Activated CD4-positive, alpha-beta memory T cell treated with anti-CD3 and anti-CD28 coated beads, Interleukin-2, amount 10 ng/mL, durations not matched to agents 7 days and 5 days (primary cell): ENCODE measurements around the gene PEX19. TPM values are rescaled to one million over a fixed set of nuclear protein-coding genes. Genes with fewer than 3 reads are reported as not detected.
"Not testable (repeated sequence)": the region's sequence is repeated elsewhere in the genome, so short reads cannot be mapped to it uniquely, and the experiment has no call there.

Source experiments
- CTCF ChIA-PET: fragments of 350-600 bp; sonication (Branson Sonifier 250); formaldehyde crosslinking; loops from one replicate; lab custom pipeline; 2021; ENCODE audit warnings: antibody characterized with exemption, inconsistent platforms; lab: Charles Lee
- POLR2A ChIA-PET: fragments of 350-600 bp; sonication (Branson Sonifier 250); formaldehyde crosslinking; loops from one replicate; lab custom pipeline; 2021; ENCODE audit warnings: antibody characterized with exemption; lab: Charles Lee
- DNase-seq: peaks from one replicate; pipeline ENCODE4 v3.0.0-alpha.2; 2020
- H3K27ac Mint-ChIP-seq: one replicate; pipeline ENCODE4 v1.8.0; 2021; ENCODE audit warnings: mild to moderate bottlenecking, mixed read lengths
- H3K27me3 Mint-ChIP-seq: one replicate; pipeline ENCODE4 v1.8.0; 2021; ENCODE audit warnings: mixed read lengths
- H3K36me3 Mint-ChIP-seq: one replicate; pipeline ENCODE4 v1.8.0; 2021; ENCODE audit warnings: low read depth, mixed read lengths
- H3K4me1 Mint-ChIP-seq: one replicate; pipeline ENCODE4 v1.8.0; 2021; ENCODE audit warnings: mixed read lengths
- H3K4me3 Mint-ChIP-seq: one replicate; pipeline ENCODE4 v1.8.0; 2021; ENCODE audit warnings: mild to moderate bottlenecking, mixed read lengths
- H3K9me3 Mint-ChIP-seq: one replicate; pipeline ENCODE4 v1.8.0; 2021; ENCODE audit warnings: mixed read lengths
- total RNA-seq, 2 experiments: library from RNA; stranded (reverse); gene quantifications; one replicate each; pipeline ENCODE4 v1.2.3, GENCODE V29; 2021

PEX19 gene
- total RNA-seq, 2 experiments from 2014 or later = 53.8 to 60.8 TPM

GRCh38 chr1:160300173-160300572, 15.2 kb upstream of the PEX19 start:
- ChIA-PET CTCF (interaction anchor here (0.7 to 2.6 kb wide), 3 partner anchors 8 to 48 kb away, joined by 3 to 16 read pairs (median 4); no protein-coding TSS in a partner anchor), POLR2A (no interaction called here)
- Mint-ChIP-seq H3K27ac (no peak overlapping the region), H3K4me1 (no peaks in the 10 kb centered on the region), H3K4me3 (no peak overlapping the region), H3K36me3 (peaks cover 61% of the 10 kb centered on the region), H3K9me3 (no peaks in the 10 kb centered on the region), H3K27me3 (no peaks in the 10 kb centered on the region)
- no peak for DNase-seq

- ChIA-PET POLR2A (no interaction called here), CTCF (interaction anchor here (0.5 kb wide), 1 partner anchor 128 kb away, joined by 3 read pairs; no protein-coding TSS in a partner anchor)
- H3K27ac Mint-ChIP-seq = no peak overlapping the region
- no peak for DNase-seq
- H3K9me3 Mint-ChIP-seq = no peaks in the 10 kb centered on the region
- no peak overlapping the region for H3K4me3 Mint-ChIP-seq
- H3K36me3 Mint-ChIP-seq = peaks cover 84% of the 10 kb centered on the region
- no peaks in the 10 kb centered on the region for H3K27me3 Mint-ChIP-seq
- no peaks in the 10 kb centered on the region for H3K4me1 Mint-ChIP-seq
These were observed 11.1 kb upstream of the PEX19 start for GRCh38 chr1:160296036-160296435.

GRCh38 chr1:160293020-160293968, 8.4 kb upstream of the PEX19 start:
- Mint-ChIP-seq H3K27ac (no peak overlapping the region), H3K4me1 (no peaks in the 10 kb centered on the region), H3K36me3 (peaks cover 90% of the 10 kb centered on the region), H3K9me3 (no peaks in the 10 kb centered on the region), H3K4me3 (no peak overlapping the region), H3K27me3 (no peaks in the 10 kb centered on the region)
- DNase-seq = no peak
- CTCF ChIA-PET = interaction anchor here (0.9 to 5.6 kb wide), 15 partner anchors 8 to 192 kb away, joined by 3 to 68 read pairs (median 12); partner anchors contain the start of genes CASQ1 and DCAF8
- POLR2A ChIA-PET = interaction anchor here (0.8 to 1.8 kb wide), 2 partner anchors 8 to 192 kb away, joined by 3 to 5 read pairs; partner anchors contain the start of gene PEX19

GRCh38 chr1:160291248-160292220, 6.6 kb upstream of the PEX19 start:
- ChIA-PET CTCF (interaction anchor here (0.6 to 5.6 kb wide), 55 partner anchors 10 to 416 kb away, joined by 3 to 68 read pairs (median 5); partner anchors contain the start of genes CASQ1, COPA, DCAF8 and IGSF8), POLR2A (interaction anchor here (1.0 to 2.2 kb wide), 6 partner anchors 11 to 190 kb away, joined by 3 to 14 read pairs (median 8); partner anchors contain the start of gene DCAF8)
- Mint-ChIP-seq H3K4me3 (no peak overlapping the region), H3K4me1 (no peaks in the 10 kb centered on the region), H3K9me3 (no peaks in the 10 kb centered on the region), H3K27me3 (no peaks in the 10 kb centered on the region), H3K36me3 (peaks cover 79% of the 10 kb centered on the region), H3K27ac (no peak overlapping the region)
- DNase-seq = peak; percentile 73

DNA sequence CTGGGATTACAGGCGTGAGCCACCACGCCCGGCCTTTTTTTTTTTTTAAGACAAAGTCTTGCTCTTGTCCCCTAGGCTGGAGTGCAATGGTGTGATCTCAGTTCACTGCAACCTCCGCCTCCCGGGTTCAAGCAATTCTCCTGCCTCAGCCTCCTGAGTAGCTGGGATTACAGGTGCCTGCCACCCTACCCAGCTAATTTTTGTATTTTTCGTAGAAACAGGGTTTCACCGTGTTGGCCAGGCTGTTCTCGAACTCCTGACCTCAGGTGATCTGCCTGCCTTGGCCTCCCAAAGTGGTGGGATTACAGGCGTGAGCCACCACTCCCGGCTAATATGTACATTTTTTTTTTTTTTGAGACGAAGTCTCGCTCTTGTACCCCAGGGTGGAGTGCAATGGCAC, 2.8 kb upstream of the PEX19 start:
- H3K27ac Mint-ChIP-seq, H3K4me3 Mint-ChIP-seq, H3K9me3 Mint-ChIP-seq, DNase-seq, H3K27me3 Mint-ChIP-seq: not testable (repeated sequence)
- Mint-ChIP-seq H3K4me1 (peaks cover 21% of the 10 kb centered on the region), H3K36me3 (peaks cover 50% of the 10 kb centered on the region)
- POLR2A ChIA-PET = interaction anchor here (0.9 to 2.8 kb wide), 5 partner anchors 24 to 59 kb away, joined by 3 to 16 read pairs (median 3); partner anchors contain the start of gene DCAF8
- CTCF ChIA-PET = interaction anchor here (1.1 to 5.6 kb wide), 4 partner anchors 11 to 187 kb away, joined by 4 to 68 read pairs (median 9); partner anchors contain the start of gene CASQ1

GRCh38 chr1:160285506-160285905, 573 bp upstream of the PEX19 start:
- no peak overlapping the region for H3K27ac Mint-ChIP-seq

DNA sequence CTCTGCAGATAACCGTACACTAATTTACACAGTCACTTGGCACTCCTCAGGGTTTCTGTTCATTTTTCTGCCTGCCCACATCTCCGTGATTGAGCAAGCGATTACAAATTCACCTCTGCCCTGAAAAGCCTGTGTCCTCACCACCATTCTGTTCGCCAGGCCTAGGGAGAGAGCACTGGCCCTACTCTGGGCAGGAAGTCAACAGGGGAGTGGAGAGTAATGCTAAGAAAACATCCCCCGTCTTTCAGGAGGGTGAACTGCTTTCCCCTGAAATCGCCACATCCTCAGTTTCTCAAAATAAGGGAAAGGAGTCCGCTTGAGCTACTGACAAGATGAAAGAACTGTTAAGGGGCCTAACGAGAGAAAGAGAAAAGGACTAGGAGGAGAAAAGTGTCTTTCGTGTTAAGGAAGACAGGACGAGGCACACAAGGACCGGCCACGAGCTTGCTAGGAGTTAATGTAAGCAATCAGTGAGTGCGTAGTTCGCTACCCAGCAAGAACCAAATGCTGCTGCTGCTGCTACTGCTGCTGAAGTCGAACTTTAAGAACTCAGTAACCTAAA, 632 bp downstream of the PEX19 start:
- Mint-ChIP-seq H3K4me1 (peaks cover 21% of the 10 kb centered on the region), H3K36me3 (peaks cover 48% of the 10 kb centered on the region), H3K27ac (peak overlapping the region; percentile 91), H3K9me3 (no peaks in the 10 kb centered on the region), H3K27me3 (no peaks in the 10 kb centered on the region), H3K4me3 (peak overlapping the region; percentile 100)
- peak; percentile 24 for DNase-seq
- ChIA-PET CTCF (interaction anchor here (1.0 to 2.2 kb wide), 5 partner anchors 20 to 183 kb away, joined by 3 to 10 read pairs (median 5); partner anchors contain the start of gene DCAF8), POLR2A (interaction anchor here (0.8 to 2.6 kb wide), 15 partner anchors 10 to 239 kb away, joined by 3 to 89 read pairs (median 6); partner anchors contain the start of genes COPA, DCAF8, NCSTN and SLAMF6)

More at GRCh38 chr1:160285506-160285905, 573 bp upstream of the PEX19 start:
- Mint-ChIP-seq H3K27me3 (no peaks in the 10 kb centered on the region), H3K4me1 (peaks cover 21% of the 10 kb centered on the region), H3K9me3 (no peaks in the 10 kb centered on the region), H3K4me3 (peak overlapping the region; percentile 100), H3K36me3 (peaks cover 48% of the 10 kb centered on the region)
- DNase-seq = no peak
- POLR2A ChIA-PET = interaction anchor here (0.7 to 2.6 kb wide), 16 partner anchors 9 to 255 kb away, joined by 3 to 89 read pairs (median 6); partner anchors contain the start of genes COPA, DCAF8 and NCSTN
- CTCF ChIA-PET = interaction anchor here (0.7 to 2.2 kb wide), 9 partner anchors 20 to 184 kb away, joined by 3 to 10 read pairs (median 3); partner anchors contain the start of gene DCAF8

- H3K36me3 Mint-ChIP-seq = peaks cover 49% of the 10 kb centered on the region
- peaks cover 21% of the 10 kb centered on the region for H3K4me1 Mint-ChIP-seq
- DNase-seq = no peak
- no peak overlapping the region for H3K27ac Mint-ChIP-seq
- no peaks in the 10 kb centered on the region for H3K9me3 Mint-ChIP-seq
- ChIA-PET POLR2A (no interaction called here), CTCF (no interaction called here)
- no peaks in the 10 kb centered on the region for H3K27me3 Mint-ChIP-seq
- no peak overlapping the region for H3K4me3 Mint-ChIP-seq
These were observed 2.1 kb downstream of the PEX19 start for GRCh38 chr1:160282807-160283206.

DNA sequence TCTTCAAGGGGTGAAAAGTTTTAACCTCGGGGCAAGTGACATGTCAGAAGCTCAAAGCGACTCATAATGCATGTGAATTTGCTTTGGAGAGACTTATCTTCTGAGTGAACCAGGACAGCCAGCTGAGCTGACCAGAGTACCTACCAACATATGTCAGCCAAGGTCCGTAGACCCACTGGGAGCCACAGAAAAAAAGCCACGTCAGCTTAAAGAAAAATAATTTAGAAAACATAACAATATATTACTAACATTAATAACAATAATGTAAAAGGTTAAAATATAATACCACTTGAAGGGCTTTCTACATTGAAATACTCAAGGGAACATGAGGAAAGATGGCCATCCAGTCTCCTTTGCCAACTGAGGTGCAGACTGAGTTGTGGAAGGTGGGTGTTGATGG, 6.9 kb downstream of the PEX19 start:
- no peaks in the 10 kb centered on the region for H3K27me3 Mint-ChIP-seq
- H3K9me3 Mint-ChIP-seq = no peaks in the 10 kb centered on the region
- CTCF ChIA-PET = interaction anchor here (0.9 to 2.3 kb wide), 2 partner anchors 14 to 26 kb away, joined by 3 to 11 read pairs; no protein-coding TSS in a partner anchor
- no peak overlapping the region for H3K27ac Mint-ChIP-seq
- DNase-seq = no peak
- POLR2A ChIA-PET = interaction anchor here (1.7 to 2.2 kb wide), 2 partner anchors 8 to 16 kb away, joined by 4 to 11 read pairs; partner anchors contain the start of gene DCAF8
- peaks cover 45% of the 10 kb centered on the region for H3K36me3 Mint-ChIP-seq
- H3K4me3 Mint-ChIP-seq = no peak overlapping the region
- no peaks in the 10 kb centered on the region for H3K4me1 Mint-ChIP-seq

DNA sequence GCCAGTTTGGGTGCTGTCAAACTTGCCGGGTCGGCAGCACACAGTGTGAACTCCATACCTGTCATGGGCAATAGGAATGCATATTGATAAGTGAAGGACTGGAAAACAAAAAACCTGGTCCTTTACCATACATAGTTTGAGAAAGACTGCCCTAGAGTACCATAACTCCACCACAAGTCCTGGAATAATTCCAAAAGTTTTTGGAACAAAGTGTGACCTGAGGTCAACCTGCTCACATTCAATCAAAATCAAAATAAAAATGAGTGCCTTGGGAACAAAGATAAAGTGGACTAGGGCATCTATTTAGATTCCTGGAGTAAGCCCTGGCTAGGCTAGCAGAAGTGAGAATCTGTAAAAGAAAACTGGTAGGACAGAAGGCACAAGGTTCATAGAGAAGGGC, 7.6 kb downstream of the PEX19 start:
- H3K36me3 Mint-ChIP-seq = peaks cover 39% of the 10 kb centered on the region
- H3K4me3 Mint-ChIP-seq = no peak overlapping the region
- POLR2A ChIA-PET = interaction anchor here (5.2 kb wide), 1 partner anchor 7 kb away, joined by 28 read pairs; the partner anchor contains the start of gene PEX19
- H3K9me3 Mint-ChIP-seq = no peaks in the 10 kb centered on the region
- no peaks in the 10 kb centered on the region for H3K27me3 Mint-ChIP-seq
- CTCF ChIA-PET = interaction anchor here (1.4 to 2.3 kb wide), 2 partner anchors 13 to 14 kb away, joined by 5 to 11 read pairs; no protein-coding TSS in a partner anchor
- no peaks in the 10 kb centered on the region for H3K4me1 Mint-ChIP-seq
- no peak overlapping the region for H3K27ac Mint-ChIP-seq
- DNase-seq = no peak

- no peak for DNase-seq
- ChIA-PET CTCF (interaction anchor here (1.0 to 2.7 kb wide), 2 partner anchors 21 to 27 kb away, joined by 3 to 10 read pairs; no protein-coding TSS in a partner anchor), POLR2A (interaction anchor here (0.9 to 1.0 kb wide), 2 partner anchors 8 to 13 kb away, joined by 3 read pairs; partner anchors contain the start of gene DCAF8)
- Mint-ChIP-seq H3K27me3 (no peaks in the 10 kb centered on the region), H3K36me3 (no peaks in the 10 kb centered on the region), H3K4me3 (no peak overlapping the region), H3K9me3 (no peaks in the 10 kb centered on the region), H3K27ac (no peak overlapping the region), H3K4me1 (no peaks in the 10 kb centered on the region)
These were observed 13.9 kb downstream of the PEX19 start for GRCh38 chr1:160271025-160271424.
